Measurements from ENCODE around the gene RTF2.
A peak's percentile ranks its signal among the peaks of the same experiment; 100 is the strongest.

RTF2 gene

GRCh38 chr20:56439771-56440291 is 28.6 kb upstream of the RTF2 start:
- peak; percentile 81 for DNase-seq (ENCODE audit: low spot score)

GRCh38 chr20:56440346-56441007 is 27.9 kb upstream of the RTF2 start:
- no peak for DNase-seq (ENCODE audit: low spot score)

- DNase-seq (ENCODE audit: low spot score), result no peak
Observed at GRCh38 chr20:56442389-56443365, 25.8 kb upstream of the RTF2 start.

- no peak for DNase-seq (ENCODE audit: low spot score)
Observed at GRCh38 chr20:56443654-56444540, 24.5 kb upstream of the RTF2 start.

GRCh38 chr20:56445130-56445529 is 23.3 kb upstream of the RTF2 start:
- DNase-seq (ENCODE audit: low spot score), result no peak

GRCh38 chr20:56445540-56445939 is 22.9 kb upstream of the RTF2 start:
- no peak for DNase-seq (ENCODE audit: low spot score)

GRCh38 chr20:56447227-56447626 is 21.2 kb upstream of the RTF2 start:
- DNase-seq (ENCODE audit: low spot score), result no peak

- DNase-seq (ENCODE audit: low spot score), result no peak
Observed at GRCh38 chr20:56449459-56449858, 19.0 kb upstream of the RTF2 start.

GRCh38 chr20:56451056-56451765 is 17.2 kb upstream of the RTF2 start:
- no peak for DNase-seq (ENCODE audit: low spot score)

- no peak for DNase-seq (ENCODE audit: low spot score)
Observed at GRCh38 chr20:56453352-56453751, 15.1 kb upstream of the RTF2 start.

- DNase-seq (ENCODE audit: low spot score), result no peak
Observed at GRCh38 chr20:56454754-56455153, 13.7 kb upstream of the RTF2 start.

- no peak for DNase-seq (ENCODE audit: low spot score)
Observed at GRCh38 chr20:56458206-56458821, 10.1 kb upstream of the RTF2 start.

- no peak for DNase-seq (ENCODE audit: low spot score)
Observed at GRCh38 chr20:56460459-56460858, 8.0 kb upstream of the RTF2 start.

- DNase-seq (ENCODE audit: low spot score), result no peak
Observed at GRCh38 chr20:56461576-56461975, 6.9 kb upstream of the RTF2 start.

GRCh38 chr20:56463428-56463827 is 5.0 kb upstream of the RTF2 start:
- no peak for DNase-seq (ENCODE audit: low spot score)

- DNase-seq (ENCODE audit: low spot score), result no peak
Observed at GRCh38 chr20:56465997-56466396, 2.4 kb upstream of the RTF2 start.

GRCh38 chr20:56467968-56468315 is 485 bp upstream of the RTF2 start:
- no peak for DNase-seq (ENCODE audit: low spot score)

GRCh38 chr20:56469077-56469449 is 636 bp downstream of the RTF2 start:
- DNase-seq (ENCODE audit: low spot score), result no peak

GRCh38 chr20:56483970-56484369 is 15.5 kb downstream of the RTF2 start:
- DNase-seq (ENCODE audit: low spot score), result no peak

GRCh38 chr20:56487216-56487615 is 18.8 kb downstream of the RTF2 start:
- DNase-seq (ENCODE audit: low spot score), result no peak

GRCh38 chr20:56488566-56488965 is 20.1 kb downstream of the RTF2 start:
- DNase-seq (ENCODE audit: low spot score), result no peak

All from left forelimb (tissue), 1 donor.